WTC11 (cell line): ENCODE measurements around the gene ITPK1. TPM values are rescaled to one million over a fixed set of nuclear protein-coding genes. Genes with fewer than 3 reads are reported as not detected.

ENCODE experiments used
- ATAC-seq: fragments of 200-7000 bp; cut with Tn5 transposase; 2 replicates; pipeline ENCODE4 v1.10.0; 2021; ENCODE audit warnings: mild to moderate bottlenecking, moderate library complexity
- CTCF ChIA-PET: fragments of 300-600 bp; sonication (Branson Sonifier 250); formaldehyde crosslinking; loops from one replicate; lab custom pipeline; 2021; ENCODE audit warnings: antibody characterized with exemption; lab: Charles Lee
- POLR2A ChIA-PET: fragments of 350-600 bp; sonication (Branson Sonifier 250); formaldehyde crosslinking; loops from one replicate; lab custom pipeline; 2021; ENCODE audit warnings: antibody characterized with exemption; lab: Charles Lee
- DNase-seq: peaks from one replicate; pipeline ENCODE4 v3.0.0; 2021; ENCODE audit warnings: low spot score
- H3K27ac Mint-ChIP-seq: 2 replicates; pipeline ENCODE4 v1.8.0; 2021; ENCODE audit warnings: mixed read lengths
- H3K27me3 Mint-ChIP-seq: 2 replicates; pipeline ENCODE4 v1.8.0; 2021; ENCODE audit warnings: low read depth, mild to moderate bottlenecking, moderate library complexity, mixed read lengths
- H3K36me3 Mint-ChIP-seq: 2 replicates; pipeline ENCODE4 v1.8.0; 2021; ENCODE audit warnings: mixed read lengths
- H3K4me1 Mint-ChIP-seq: 2 replicates; pipeline ENCODE4 v1.8.0; 2022; ENCODE audit warnings: mixed read lengths
- H3K4me3 Mint-ChIP-seq: 2 replicates; pipeline ENCODE4 v1.8.0; 2021; ENCODE audit warnings: mild to moderate bottlenecking, moderate library complexity, mixed read lengths
- H3K9me3 Mint-ChIP-seq: 2 replicates; pipeline ENCODE4 v1.8.0; 2021; ENCODE audit warnings: mixed read lengths
- ARID4B ChIP-seq: sonication (generic); formaldehyde crosslinking; IDR thresholded peaks from 2 replicates; pipeline ENCODE4 v1.8.0; 2023; ENCODE audit warnings: missing genetic modification reagents, mild to moderate bottlenecking, borderline replicate concordance
- ATF1 ChIP-seq: sonication (generic); formaldehyde crosslinking; IDR thresholded peaks from 2 replicates; pipeline ENCODE4 v1.8.1; 2023; ENCODE audit warnings: mild to moderate bottlenecking, moderate library complexity, missing genetic modification reagents
- ATF3 ChIP-seq: sonication (generic); formaldehyde crosslinking; conservative IDR thresholded peaks from 2 replicates; pipeline ENCODE4 v1.8.1; 2022; ENCODE audit warnings: mild to moderate bottlenecking, missing genetic modification reagents
- ELF4 ChIP-seq: sonication (generic); formaldehyde crosslinking; IDR thresholded peaks from 2 replicates; pipeline ENCODE4 v1.8.1; 2022; ENCODE audit warnings: low read depth, mild to moderate bottlenecking, moderate library complexity, missing genetic modification reagents
- FOXK1 ChIP-seq: sonication (generic); formaldehyde crosslinking; IDR thresholded peaks from 2 replicates; pipeline ENCODE4 v1.8.0; 2022; ENCODE audit warnings: mild to moderate bottlenecking, moderate library complexity, missing genetic modification reagents
- GTF2I ChIP-seq: fragments of 250-450 bp; sonication (Bioruptor Pico); conservative IDR thresholded peaks from 2 replicates; pipeline ENCODE4 v1.4.0; 2021; ENCODE audit warnings: mild to moderate bottlenecking
- RORB ChIP-seq: fragments of 250-450 bp; sonication (Bioruptor Pico); IDR thresholded peaks from 2 replicates; pipeline ENCODE4 v1.9.0; 2021; ENCODE audit warnings: mild to moderate bottlenecking
- SMAD4 ChIP-seq: sonication (generic); formaldehyde crosslinking; IDR thresholded peaks from 2 replicates; pipeline ENCODE4 v1.8.0; 2022; ENCODE audit warnings: mild to moderate bottlenecking, missing genetic modification reagents
- TCF7 ChIP-seq: sonication (generic); formaldehyde crosslinking; IDR thresholded peaks from 2 replicates; pipeline ENCODE4 v1.8.0; 2022; ENCODE audit warnings: mild to moderate bottlenecking, low read depth, missing genetic modification reagents, moderate library complexity
- TEAD1 ChIP-seq: sonication (generic); formaldehyde crosslinking; IDR thresholded peaks from 2 replicates; pipeline ENCODE4 v1.8.0; 2022; ENCODE audit warnings: mild to moderate bottlenecking, missing genetic modification reagents
- ZBTB21 ChIP-seq: sonication (generic); formaldehyde crosslinking; IDR thresholded peaks from 2 replicates; pipeline ENCODE4 v1.8.1; 2023; ENCODE audit warnings: mild to moderate bottlenecking, missing genetic modification reagents, borderline replicate concordance
- ZNF138 ChIP-seq: sonication (generic); formaldehyde crosslinking; conservative IDR thresholded peaks from 2 replicates; pipeline ENCODE4 v1.8.1; 2022; ENCODE audit warnings: mild to moderate bottlenecking, moderate library complexity, missing genetic modification reagents
- ZNF219 ChIP-seq: sonication (generic); formaldehyde crosslinking; IDR thresholded peaks from 2 replicates; pipeline ENCODE4 v1.8.0; 2023; ENCODE audit warnings: missing genetic modification reagents, mild to moderate bottlenecking, borderline replicate concordance
- total RNA-seq: library from RNA; stranded (reverse); gene quantifications from 3 replicates; pipeline ENCODE4 v1.2.3, GENCODE V29; 2021
- TF ChIP-seq, protein P1 (sequence below): sonication (generic); formaldehyde crosslinking; conservative IDR thresholded peaks from 2 replicates; pipeline ENCODE4 v1.8.1; 2023; ENCODE audit warnings: mild to moderate bottlenecking, low read depth, missing genetic modification reagents, moderate library complexity
- TF ChIP-seq, protein P2 (sequence below): fragments of 250-450 bp; sonication (Bioruptor Pico); conservative IDR thresholded peaks from 2 replicates; pipeline ENCODE4 v1.9.0; 2021; ENCODE audit warnings: mild to moderate bottlenecking

Gene ITPK1
- total RNA-seq, 1 experiment from 2014 or later, result 144 TPM

GRCh38 chr14:92900660-92901059 is 215.1 kb downstream of the ITPK1 start:
- ChIA-PET POLR2A (no interaction called here), CTCF (interaction anchor here (1.0 kb wide), 1 partner anchor 205 kb away, joined by 3 read pairs; no protein-coding TSS in a partner anchor)
- ATAC-seq (no peak), DNase-seq (no peak)
- no peak overlapping the region for H3K4me3 Mint-ChIP-seq
- H3K27me3 Mint-ChIP-seq, result peaks cover 26% of the 10 kb centered on the region
- no peak overlapping the region for H3K27ac Mint-ChIP-seq
- TF ChIP-seq ELF4 (CRISPR knock-in tag) (no peak), TEAD1 (CRISPR knock-in tag) (no peak), ARID4B (CRISPR knock-in tag) (no peak), SMAD4 (no peak), ATF3 (no peak), ZNF138 (CRISPR knock-in tag) (no peak)
- TF ChIP-seq, protein P1, sequence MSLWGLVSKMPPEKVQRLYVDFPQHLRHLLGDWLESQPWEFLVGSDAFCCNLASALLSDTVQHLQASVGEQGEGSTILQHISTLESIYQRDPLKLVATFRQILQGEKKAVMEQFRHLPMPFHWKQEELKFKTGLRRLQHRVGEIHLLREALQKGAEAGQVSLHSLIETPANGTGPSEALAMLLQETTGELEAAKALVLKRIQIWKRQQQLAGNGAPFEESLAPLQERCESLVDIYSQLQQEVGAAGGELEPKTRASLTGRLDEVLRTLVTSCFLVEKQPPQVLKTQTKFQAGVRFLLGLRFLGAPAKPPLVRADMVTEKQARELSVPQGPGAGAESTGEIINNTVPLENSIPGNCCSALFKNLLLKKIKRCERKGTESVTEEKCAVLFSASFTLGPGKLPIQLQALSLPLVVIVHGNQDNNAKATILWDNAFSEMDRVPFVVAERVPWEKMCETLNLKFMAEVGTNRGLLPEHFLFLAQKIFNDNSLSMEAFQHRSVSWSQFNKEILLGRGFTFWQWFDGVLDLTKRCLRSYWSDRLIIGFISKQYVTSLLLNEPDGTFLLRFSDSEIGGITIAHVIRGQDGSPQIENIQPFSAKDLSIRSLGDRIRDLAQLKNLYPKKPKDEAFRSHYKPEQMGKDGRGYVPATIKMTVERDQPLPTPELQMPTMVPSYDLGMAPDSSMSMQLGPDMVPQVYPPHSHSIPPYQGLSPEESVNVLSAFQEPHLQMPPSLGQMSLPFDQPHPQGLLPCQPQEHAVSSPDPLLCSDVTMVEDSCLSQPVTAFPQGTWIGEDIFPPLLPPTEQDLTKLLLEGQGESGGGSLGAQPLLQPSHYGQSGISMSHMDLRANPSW (CRISPR knock-in tag), result no peak
- H3K4me1 Mint-ChIP-seq, result peaks cover 14% of the 10 kb centered on the region
- H3K9me3 Mint-ChIP-seq, result no peaks in the 10 kb centered on the region
- no peaks in the 10 kb centered on the region for H3K36me3 Mint-ChIP-seq

GRCh38 chr14:92898566-92899131 is 217.1 kb downstream of the ITPK1 start:
- no peak overlapping the region for H3K27ac Mint-ChIP-seq
- no peaks in the 10 kb centered on the region for H3K36me3 Mint-ChIP-seq
- ATAC-seq, result no peak
- H3K4me3 Mint-ChIP-seq, result no peak overlapping the region
- peaks cover 14% of the 10 kb centered on the region for H3K4me1 Mint-ChIP-seq
- TF ChIP-seq RORB (CRISPR knock-in tag), result no peak
- no peak for TF ChIP-seq ATF1
- no peak for TF ChIP-seq ZNF219 (CRISPR knock-in tag)
- TF ChIP-seq, protein P2, sequence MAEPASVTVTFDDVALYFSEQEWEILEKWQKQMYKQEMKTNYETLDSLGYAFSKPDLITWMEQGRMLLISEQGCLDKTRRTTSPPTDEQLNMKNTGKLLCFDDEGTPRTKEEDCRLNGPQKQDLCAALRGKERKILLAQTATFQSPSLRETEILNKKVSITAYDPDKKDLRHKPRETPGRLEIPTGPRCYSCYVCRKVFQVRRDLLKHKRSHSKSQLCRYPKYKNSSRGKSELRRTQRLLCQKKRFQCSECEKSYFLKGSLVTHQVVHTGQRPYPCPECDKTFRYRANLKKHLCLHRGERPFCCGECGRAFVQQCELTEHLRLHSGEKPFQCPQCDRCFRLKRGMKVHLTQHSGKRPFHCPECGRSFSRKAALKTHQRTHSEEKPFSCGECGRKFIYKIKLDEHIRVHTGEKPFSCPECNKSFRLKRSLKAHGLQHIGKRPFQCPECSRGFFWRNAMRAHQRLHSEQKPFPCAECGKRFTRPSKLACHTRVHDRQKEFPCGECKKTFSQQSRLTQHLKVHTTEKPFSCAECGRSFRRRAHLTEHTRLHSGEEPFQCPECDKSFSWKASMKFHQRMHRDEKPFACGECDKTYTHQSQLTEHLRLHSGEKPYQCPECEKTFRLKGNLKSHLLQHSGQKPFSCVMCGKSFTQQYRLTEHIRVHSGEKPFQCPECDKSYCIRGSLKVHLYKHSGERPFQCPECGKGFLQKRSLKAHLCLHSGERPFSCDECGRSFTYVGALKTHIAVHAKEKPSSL (CRISPR knock-in tag), result no peak
- TF ChIP-seq ZBTB21, result no peak
- TF ChIP-seq FOXK1 (CRISPR knock-in tag), result no peak
- TF ChIP-seq GTF2I (CRISPR knock-in tag), result no peak
- no peak for TF ChIP-seq TCF7
- TF ChIP-seq, all 79 proteins: peak for 0
- Mint-ChIP-seq H3K27me3 (peaks cover 26% of the 10 kb centered on the region), H3K9me3 (peaks cover 5% of the 10 kb centered on the region)
- no peak for DNase-seq
- ChIA-PET POLR2A (no interaction called here), CTCF (interaction anchor here (0.7 kb wide), 1 partner anchor 35 kb away, joined by 3 read pairs; no protein-coding TSS in a partner anchor)
